Measurements from ENCODE around the gene SSX2.
"Not testable (repeated sequence)": the region's sequence is repeated elsewhere in the genome, so short reads cannot be mapped to it uniquely, and the experiment has no call there.

- TF ChIP-seq, protein P1, sequence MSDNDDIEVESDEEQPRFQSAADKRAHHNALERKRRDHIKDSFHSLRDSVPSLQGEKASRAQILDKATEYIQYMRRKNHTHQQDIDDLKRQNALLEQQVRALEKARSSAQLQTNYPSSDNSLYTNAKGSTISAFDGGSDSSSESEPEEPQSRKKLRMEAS (IDR thresholded peaks at IDR 0.05; ENCODE audit: low read depth) = not testable (repeated sequence)
- TF ChIP-seq RFX5 (IDR thresholded peaks at IDR 0.05; ENCODE audit: low read length); CTCF (IDR thresholded peaks at IDR 0.05); ZBTB33 (IDR thresholded peaks at IDR 0.05; ENCODE audit: borderline replicate concordance, low read depth); NFIC (IDR thresholded peaks at IDR 0.05; ENCODE audit: borderline replicate concordance); RAD21 (IDR thresholded peaks at IDR 0.05; ENCODE audit: low read length); REST (IDR thresholded peaks at IDR 0.05; ENCODE audit: low read depth, low read length); EP300 (IDR thresholded peaks at IDR 0.05; ENCODE audit: borderline replicate concordance in 1 of 2, low read depth in 1 of 2, low read length in 1 of 2); MXI1 (IDR thresholded peaks at IDR 0.05; ENCODE audit: low read depth, low read length): not testable (repeated sequence)
- TF ChIP-seq, protein P2, sequence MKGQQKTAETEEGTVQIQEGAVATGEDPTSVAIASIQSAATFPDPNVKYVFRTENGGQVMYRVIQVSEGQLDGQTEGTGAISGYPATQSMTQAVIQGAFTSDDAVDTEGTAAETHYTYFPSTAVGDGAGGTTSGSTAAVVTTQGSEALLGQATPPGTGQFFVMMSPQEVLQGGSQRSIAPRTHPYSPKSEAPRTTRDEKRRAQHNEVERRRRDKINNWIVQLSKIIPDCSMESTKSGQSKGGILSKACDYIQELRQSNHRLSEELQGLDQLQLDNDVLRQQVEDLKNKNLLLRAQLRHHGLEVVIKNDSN (IDR thresholded peaks at IDR 0.05; ENCODE audit: borderline replicate concordance, low read depth) = not testable (repeated sequence)
- TF ChIP-seq, protein P3, sequence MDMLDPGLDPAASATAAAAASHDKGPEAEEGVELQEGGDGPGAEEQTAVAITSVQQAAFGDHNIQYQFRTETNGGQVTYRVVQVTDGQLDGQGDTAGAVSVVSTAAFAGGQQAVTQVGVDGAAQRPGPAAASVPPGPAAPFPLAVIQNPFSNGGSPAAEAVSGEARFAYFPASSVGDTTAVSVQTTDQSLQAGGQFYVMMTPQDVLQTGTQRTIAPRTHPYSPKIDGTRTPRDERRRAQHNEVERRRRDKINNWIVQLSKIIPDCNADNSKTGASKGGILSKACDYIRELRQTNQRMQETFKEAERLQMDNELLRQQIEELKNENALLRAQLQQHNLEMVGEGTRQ (IDR thresholded peaks at IDR 0.05; ENCODE audit: borderline replicate concordance, low read depth, low read length) = not testable (repeated sequence)
Measured at GRCh38 chrX:52707078-52707477, at the start of gene SSX2.

Measured in SK-N-SH (cell line).